ENCODE measurements around the gene LBHD1.
"Not testable (repeated sequence)": the region's sequence is repeated elsewhere in the genome, so short reads cannot be mapped to it uniquely, and the experiment has no call there.

LBHD1 gene

DNA sequence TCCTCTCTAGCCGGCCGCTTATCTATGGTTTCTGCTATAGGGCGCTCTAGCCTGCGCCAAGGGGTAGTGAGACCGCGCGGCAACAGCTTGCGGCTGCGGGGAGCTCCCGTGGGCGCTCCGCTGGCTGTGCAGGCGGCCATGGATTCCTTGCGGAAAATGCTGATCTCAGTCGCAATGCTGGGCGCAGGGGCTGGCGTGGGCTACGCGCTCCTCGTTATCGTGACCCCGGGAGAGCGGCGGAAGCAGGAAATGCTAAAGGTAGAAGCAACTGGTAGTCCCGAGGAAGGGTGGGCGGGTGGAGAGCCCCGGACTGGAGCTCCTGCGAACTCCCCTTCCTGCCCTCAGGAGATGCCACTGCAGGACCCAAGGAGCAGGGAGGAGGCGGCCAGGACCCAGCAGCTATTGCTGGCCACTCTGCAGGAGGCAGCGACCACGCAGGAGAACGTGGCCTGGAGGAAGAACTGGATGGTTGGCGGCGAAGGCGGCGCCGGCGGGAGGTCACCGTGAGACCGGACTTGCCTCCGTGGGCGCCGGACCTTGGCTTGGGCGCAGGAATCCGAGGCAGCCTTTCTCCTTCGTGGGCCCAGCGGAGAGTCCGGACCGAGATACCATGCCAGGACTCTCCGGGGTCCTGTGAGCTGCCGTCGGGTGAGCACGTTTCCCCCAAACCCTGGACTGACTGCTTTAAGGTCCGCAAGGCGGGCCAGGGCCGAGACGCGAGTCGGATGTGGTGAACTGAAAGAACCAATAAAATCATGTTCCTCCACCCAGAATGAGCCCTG is at the start of gene LBHD1, which contains the start of gene UQCC3:
LBHD1 (minus strand) TSS at position 660 of the 782 bp plus-strand sequence. CDS start 2,236 bp downstream, outside the sequence.
UQCC3 (plus strand) TSS at position 66 of the 782 bp plus-strand sequence; CDS start at position 139, 73 bp downstream.
- DNase-seq (ENCODE audit: low spot score) = peak; percentile 77

DNA sequence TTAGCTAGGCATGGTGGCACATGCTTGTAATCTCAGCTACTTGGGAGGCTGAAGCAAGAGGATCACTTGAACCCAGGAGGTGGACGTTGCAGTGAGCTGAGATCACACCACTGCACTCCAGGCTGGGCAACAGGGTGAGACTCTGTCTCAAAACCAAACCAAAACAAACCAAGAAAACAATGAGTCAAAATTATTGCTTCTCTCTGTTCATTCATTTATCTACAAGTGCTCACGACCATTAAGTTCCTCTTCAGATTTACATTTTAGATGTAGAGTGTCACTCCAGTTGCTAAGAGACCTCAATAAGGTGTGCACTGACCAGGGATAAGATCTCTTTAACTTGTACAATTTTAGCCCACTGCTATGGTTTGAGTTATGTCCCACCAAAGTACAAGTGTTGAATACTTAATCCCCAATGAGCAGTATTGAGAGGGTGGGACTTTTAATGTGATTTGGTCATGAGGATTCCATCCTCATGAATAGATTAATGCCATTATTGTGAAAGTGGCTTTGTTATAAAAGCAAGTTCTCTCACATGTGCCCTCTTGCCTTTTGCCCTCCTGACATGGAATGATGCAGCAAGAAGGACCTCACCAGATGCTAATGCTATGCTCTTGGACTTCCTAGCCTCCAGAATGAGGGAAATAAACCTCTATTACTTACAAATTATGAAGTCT is 47.4 kb upstream of the LBHD1 start:
- no peak for DNase-seq (ENCODE audit: low spot score)

DNA sequence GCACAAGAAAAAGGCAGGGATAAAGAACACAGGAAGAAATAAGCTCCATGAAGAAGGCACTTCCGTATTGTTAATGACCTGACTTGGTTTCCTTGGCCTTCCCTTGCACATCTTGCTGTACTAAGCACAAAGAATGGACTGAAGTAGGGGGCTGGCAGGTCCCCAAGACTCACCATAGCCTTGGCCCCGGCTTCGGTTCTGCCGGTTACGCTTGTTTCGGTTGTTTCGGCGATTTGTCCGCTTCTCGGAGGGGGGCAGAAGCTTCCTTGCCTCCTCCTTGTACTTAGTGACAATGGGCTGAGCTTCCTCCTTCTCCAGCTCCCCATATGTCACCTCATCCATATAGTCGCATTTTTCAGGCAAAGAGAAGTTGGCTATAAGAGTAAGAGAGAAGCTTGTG is 44.7 kb upstream of the LBHD1 start:
- DNase-seq (ENCODE audit: low spot score) = no peak

DNA sequence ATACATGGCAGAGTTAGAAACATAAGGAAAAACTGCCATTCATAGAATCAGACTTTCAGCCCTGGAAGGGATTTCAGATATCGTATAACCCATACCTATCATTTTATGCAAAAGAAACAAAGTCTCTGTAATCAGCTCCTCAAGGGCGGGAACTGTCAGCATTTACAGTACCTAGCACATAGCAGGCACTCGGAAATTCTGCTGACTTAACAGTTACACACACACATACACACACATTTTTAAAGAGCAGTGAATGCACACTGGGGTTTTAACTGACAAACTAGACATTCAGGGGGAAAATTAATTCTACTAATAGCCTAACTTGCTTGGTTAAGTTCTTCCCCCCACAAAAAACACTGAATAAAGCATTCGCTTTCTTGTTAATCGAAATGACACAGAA is 44.1 kb upstream of the LBHD1 start:
- DNase-seq (ENCODE audit: low spot score) = no peak

DNA sequence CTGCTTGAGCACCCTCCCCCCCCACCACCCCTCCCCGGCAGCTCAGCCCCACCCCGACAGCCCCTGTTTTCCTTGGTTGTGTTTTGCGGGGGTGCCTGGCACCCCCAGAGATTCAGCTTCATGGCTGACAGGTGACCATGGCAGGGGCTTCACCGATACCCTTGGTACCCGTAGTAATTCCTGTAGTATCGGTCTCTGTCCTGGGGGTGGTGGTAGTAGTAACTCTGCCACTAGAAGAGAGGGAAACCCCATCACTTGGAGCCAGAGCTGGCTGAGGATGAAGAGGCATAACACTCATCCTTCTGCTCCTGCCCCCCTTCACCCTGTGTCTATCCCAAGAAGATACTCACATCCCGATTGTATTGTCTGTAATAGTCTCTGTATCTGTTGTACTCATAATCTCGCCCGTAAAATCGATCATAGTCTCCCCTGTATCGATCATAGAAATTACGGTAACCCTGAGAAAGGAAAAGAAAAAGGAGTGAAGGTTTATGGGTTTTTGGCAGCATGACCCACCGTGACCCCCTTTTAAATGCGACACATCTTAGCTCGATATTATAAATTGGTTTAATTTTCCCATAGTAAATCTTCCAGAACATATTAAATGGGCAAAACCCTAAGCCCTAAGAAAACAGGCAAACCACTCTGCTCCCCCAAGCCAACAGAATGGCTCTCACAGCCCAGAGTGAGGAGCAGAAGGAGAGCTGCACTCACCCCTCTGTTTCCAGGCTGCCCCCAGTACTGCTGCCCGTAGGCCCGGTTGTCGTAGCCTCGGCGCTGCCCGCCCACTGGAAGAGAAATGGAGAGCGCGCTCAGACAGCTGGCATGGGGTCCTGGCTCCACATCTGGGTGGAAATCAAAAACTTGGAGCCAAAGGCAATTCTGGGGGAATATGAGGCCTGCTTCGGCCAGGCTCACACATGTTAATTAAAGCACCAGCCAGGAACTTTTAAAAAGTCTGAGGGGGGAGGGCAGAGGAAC is 43.4 kb upstream of the LBHD1 start:
- no peak for DNase-seq (ENCODE audit: low spot score)

DNA sequence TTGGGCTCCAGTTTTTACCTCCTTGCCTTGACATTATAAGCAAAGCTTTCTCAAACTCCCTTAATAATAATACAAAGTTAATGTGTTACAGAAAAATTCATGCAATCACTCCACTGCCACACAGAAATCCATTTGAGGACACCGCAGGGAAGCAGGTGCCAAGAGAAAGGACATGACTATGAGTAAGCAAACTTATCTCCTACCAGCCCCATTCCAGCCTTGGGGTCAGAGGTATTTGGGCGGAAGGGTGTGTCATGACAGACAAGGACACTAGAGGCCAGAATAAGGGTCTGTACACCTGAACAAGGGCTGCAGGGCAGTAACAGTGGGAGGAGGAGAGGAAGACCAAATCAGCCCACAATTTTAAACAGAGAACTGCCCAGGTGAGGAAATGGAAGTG is 41.3 kb upstream of the LBHD1 start:
- DNase-seq (ENCODE audit: low spot score) = no peak

DNA sequence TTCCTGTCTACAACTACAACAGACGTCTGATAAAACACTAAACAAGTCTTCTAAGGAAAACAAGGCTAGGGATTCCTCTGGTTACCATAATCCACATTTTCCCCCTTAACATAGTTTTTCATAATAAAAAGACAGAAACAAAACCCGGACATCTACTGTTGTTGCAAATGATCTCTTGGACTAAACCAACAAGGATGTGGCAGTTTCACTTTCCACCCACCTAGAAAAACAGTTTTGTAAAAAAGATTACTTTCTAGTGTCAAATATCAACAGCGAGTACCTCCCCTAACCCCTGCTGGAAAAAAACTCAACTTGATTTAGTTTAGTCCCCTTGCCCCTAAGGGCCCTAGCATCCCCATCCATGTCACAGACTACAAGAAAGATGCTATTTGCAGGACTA is 40.8 kb upstream of the LBHD1 start:
- DNase-seq (ENCODE audit: low spot score) = no peak

DNA sequence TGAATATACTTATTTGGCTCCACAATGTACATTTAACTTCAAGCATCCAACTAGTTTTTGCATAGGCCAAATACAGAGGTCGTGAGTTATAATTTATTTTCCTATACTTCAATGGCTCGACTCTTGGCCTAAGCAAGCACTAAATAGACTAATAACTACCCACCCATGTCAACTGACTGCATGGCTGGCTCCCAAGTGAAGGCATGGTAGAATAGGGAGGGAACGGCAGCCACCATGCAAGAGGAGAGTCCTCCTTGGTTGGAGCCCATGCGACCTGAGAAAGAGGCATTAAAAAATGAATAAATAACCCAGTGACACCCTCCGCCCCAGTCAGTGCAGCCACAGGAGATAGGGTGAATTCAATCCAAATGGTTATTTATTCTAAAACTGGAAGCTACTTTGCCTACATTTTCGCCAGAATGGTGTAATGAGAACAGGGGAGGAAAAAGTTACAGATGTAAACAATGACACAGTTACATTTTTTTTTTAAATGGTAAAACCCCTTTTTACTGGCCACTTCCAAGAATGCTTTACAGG is 40.3 kb upstream of the LBHD1 start:
- no peak for DNase-seq (ENCODE audit: low spot score)

DNA sequence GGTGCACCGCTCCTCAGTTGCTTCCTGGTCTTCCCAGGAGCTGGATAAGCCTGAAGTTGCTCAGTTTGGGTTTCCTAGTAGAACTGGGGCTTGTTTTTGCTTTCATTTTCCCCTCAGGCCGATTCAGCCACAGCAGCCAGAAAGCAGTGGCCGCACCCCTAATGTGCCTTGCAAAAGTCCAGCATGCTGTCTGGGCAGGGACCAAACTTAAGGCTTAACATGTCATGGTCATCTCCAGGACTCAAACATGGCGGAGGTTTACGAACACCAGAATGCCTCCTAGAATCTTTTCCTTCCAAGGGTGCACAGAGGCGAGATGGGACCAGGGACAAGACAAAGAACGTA is 37.9 kb upstream of the LBHD1 start:
- DNase-seq (ENCODE audit: low spot score) = no peak

DNA sequence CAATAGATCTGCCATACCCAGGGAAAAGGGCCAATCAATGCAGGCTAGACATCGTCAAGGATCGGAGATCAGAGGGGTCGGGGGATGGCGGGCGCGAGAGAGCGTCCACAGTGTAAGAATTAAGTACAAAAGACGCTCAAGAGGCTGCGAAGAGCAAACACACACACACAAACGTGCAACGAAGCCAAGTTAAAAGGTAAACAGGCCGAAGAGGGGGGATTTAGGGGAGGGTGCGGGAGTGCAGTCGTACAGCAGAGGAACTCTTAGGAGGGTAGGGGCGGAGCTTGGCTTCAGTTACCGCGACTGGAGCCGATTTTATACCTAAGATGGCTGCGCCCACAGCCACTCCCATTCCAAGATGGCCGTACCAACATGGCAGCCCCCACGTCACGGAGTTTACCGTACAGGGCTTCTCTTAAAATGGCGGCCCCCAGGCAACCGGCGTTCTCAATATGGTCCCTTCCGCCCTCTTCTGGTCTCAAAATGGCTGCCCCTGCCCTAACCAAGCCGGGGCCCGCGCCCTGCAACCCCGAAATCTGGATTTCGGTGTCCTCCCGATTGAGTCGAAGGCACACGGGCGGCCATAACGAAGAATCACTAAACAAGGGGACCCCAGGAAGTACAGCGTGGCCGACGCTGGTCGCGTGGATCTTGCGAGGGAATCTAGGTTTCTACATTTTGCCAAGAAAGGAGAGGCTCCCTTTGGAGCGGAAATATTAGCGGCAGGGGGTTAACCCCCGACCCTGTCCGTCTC is 37.4 kb upstream of the LBHD1 start:
- peak; percentile 86 for DNase-seq (ENCODE audit: low spot score)

DNA sequence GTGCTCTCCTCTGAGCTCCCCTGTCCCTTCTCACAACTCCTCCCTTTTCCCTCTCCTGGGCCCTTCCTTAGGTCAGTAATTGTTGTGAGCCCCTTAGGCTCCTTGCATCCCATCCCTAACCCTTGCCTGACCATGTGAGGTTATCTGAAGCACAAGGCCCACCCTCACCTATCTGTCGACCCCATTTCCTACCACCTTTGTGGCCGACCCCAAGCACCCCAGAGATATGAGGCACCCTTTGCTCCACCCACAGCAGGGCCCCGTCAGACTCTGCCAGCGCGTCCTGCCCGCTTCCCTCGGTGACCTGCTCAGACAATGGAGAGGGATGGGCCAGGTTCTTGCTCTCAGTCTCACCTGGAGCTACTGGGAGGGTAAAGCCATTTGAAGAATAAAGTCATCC is 36.7 kb upstream of the LBHD1 start:
- DNase-seq (ENCODE audit: low spot score) = no peak

DNA sequence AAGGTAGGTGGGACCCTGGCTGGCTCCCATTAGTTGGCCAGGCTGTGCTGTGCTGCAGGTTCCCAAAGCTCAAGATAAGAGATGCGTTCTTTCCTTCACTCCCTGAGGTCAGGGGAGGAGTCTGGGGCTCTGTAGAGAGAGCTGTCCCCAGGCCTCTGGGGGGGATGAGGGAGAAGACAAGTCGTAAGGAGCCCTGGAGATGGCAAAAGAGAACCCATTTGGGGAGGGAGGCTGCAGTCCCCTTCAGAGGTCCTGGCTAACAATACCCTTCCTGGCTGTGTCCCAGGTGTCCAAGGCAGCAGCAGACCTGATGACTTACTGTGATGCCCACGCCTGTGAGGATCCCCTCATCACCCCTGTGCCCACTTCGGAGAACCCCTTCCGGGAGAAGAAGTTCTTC is 36.3 kb upstream of the LBHD1 start:
- DNase-seq (ENCODE audit: low spot score) = no peak

DNA sequence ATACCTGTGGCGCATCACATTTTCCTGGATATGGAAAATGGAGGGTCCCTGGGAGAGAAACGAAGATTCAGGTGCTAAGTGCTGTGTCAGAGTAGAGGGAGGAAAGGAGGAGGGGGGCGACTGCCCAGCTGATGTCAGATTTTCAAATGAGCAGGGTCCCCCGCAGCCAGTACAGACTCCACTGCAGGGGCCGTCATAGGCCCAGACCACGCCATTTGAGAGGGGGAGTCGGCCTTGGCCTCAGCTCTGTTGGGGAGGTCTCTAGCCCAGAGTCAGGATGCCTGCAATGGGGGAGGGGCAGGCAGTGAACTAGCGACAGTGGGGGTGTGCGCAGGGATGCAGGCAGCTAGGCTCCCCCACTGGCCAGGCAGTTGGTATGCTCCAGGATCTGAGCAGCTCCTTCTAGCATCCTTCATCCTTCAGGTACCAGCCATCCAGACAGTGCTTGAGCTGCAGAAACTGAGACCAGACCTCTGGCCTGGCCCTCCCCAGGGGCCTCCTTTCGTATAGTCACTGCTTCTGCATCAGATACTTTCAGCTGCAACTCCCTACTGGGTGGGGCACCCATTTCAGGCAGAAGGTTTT is 35.3 kb upstream of the LBHD1 start, which contains the start of the genes BSCL2 and GNG3:
BSCL2 (minus strand) TSS at position 148 of the 585 bp plus-strand sequence. CDS start 229 bp downstream, outside the sequence.
GNG3 (plus strand) TSS at position 400 of the 585 bp plus-strand sequence. CDS start 620 bp downstream, outside the sequence.
- DNase-seq (ENCODE audit: low spot score) = no peak

DNA sequence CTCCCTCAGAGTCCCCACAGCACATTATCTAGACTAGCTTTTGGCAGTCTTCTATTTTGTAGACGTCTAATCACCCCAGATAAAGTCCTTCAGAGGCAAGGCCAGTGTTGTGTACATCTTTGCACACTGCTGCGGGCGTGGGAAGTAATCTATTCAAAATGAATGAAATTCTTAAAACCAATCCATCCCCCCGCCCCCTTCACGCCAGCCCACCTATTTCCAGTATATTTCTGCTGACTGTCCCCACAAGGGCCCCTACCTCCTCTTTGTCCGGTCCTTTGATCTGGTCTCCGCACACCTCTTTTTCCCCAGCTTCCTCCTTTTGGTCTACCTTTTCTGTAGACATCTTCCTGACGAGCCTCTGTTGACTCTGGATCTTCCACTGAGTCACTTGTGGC is 34.8 kb upstream of the LBHD1 start:
- DNase-seq (ENCODE audit: low spot score) = no peak

DNA sequence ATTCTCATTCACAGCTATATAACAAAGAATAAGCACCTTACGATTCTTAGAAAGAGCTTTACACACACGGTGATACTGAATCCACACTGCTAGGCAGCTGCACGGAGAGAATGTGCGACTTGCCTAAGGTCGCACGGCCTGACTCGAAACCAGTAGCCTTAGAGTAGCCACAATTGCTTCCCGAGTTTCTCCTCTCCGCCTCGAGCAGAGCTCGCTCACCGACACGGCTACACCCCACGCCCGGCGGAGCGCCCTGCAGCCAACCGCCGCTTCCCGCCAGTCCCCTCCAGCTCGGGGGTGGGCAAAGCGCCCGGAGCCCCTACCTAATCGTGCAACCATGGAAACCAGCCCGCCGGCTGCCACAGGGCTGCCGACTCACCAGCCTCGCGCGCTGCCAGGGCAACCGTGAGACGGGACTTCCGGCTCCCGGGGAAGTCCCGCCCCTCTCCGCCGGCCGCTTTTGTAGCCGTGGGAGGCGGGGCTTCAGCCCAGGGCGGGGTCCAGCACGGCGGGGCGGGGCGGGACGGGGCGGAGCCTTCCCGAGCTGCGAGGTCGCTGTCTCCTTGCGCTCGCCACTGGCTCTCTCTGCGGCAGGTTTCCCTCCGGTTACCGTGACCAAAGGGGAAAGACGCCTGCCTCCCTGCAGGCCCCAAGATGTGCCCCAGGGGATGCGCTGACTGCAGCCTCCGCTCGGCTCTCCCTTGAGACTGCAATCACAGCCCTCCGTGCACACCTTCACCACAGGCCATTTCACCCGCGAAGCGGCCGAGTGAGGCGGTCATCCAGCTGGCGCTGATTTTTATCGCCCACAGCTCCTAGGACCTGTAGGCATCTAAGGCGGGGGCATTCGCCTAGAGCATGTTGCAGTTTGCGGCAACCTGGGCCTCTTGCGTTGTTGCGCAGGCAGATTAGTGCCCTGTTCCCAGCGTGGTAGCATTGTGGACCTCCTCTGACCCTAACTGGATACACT is 34.1 kb upstream of the LBHD1 start:
- peak; percentile 96 for DNase-seq (ENCODE audit: low spot score)

DNA sequence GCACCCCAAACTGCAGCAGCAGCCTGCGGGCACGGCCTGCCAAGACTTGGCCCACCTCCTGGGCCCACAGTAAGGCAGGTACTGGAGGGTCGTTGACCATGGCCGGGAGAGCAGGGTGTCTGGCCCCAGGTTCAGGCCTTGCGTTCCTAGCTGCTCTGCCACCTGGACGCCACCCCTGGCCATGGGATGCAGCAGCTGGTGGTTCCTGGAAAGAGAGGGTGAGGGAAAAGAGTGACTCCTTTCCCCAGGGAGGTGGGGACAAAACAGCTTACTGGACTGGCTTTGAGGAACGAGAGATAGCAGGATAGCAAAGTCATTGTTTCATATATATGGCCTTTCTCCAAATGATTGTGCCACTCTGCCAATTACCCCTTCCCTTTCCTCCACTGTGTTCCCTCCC is 33.3 kb upstream of the LBHD1 start:
- DNase-seq (ENCODE audit: low spot score) = peak; percentile 64

DNA sequence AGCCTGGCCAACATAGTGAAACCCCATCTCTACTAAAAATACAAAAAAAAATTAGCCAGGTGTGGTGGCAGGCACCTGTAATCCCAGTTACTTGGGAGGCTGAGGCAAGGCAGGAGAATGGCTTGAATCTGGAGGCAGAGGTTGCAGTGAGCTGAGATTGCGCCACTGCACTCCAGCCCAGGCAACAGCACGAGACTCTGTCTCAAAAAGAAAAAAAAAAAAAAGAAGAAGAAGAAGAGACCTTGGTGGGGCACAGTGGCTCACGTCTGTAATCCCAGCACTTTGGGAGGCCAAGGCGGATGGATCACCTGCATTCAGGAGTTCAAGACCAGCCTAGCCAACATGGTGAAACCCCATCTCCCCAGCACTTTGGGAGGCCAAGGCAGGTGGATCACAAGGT is 31.9 kb upstream of the LBHD1 start:
- DNase-seq (ENCODE audit: low spot score) = not testable (repeated sequence)

DNA sequence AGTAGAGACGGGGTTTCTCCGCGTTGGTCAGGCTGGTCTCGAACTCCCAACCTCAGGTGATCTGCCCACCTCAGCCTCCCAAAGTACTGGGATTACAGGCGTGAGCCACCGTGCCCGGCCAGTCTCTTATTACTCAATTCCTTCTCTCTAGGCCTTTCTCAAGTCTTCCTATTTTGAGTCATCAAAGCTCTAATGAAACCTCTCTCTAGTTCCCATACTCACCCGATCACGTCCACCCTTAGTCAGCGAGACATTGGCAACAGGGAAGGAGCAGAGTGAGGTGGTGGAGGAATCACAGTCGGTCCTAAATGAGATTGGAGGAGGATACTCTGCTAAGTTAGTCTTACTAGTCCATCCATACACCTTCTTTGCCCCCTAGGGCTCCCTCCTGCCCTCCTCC is 30.2 kb upstream of the LBHD1 start:
- DNase-seq (ENCODE audit: low spot score) = no peak

DNA sequence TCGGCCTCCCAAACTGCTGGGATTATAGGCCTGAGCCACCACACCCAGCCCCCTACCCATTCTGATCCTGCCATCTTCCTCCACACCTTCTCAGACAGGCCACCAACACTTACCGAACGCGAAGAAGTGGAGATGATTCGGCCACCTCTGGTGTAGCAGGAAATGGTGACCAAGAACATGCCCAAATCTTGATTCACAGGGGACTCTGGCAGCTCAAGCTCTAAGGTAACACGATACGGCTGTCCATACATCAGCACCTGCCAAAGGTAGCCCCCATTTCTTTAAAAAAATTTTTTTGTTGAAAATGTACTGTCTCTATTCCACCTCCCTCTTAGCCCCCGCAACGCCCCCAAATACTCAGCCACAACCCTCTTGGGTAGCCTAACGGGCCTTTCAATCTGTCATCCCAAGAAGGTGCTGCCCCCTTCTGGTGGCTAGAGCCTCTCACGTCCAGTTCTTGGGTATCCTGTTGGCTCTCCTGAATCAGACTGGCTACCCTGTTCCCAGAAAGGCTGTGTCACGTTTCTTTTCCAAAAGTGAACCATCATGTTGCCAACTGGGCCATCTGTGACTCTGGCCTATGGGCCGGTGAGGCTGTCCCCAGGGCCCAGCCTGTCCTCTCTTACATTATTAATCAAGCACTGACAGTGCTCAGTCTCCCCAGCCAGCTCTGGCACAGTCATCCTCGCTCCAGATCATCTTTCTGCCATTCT is 22.5 kb upstream of the LBHD1 start:
- DNase-seq (ENCODE audit: low spot score) = peak; percentile 77
